ENCODE results near the gene FAM20C.

GRCh38 chr7:299628-300027, 107.3 kb downstream of the FAM20C start:
- TF ChIP-seq POLR2AphosphoS5 (IDR thresholded peaks at IDR 0.05; ENCODE audit: insufficient read depth in 1 of 2, low read depth in 1 of 2) (no peak), POLR2A (IDR thresholded peaks at IDR 0.05) (no peak), CTCF (IDR thresholded peaks at IDR 0.05) (no peak)
